SU-DHL-6 (cell line): Measurements from ENCODE around the gene KAZN.

Experiments
- CTCF ChIP-seq: fragments of 200-600 bp; sonication (generic); IDR thresholded peaks from one replicate; pipeline ENCODE4 v1.5.1; 2017; ENCODE audit warnings: antibody characterized with exemption, mild to moderate bottlenecking, low read length, moderate library complexity; ENCODE audit not compliant: insufficient read depth, poor library complexity, severe bottlenecking
- EZH2phosphoT487 ChIP-seq: fragments of 200-600 bp; sonication (generic), shearing (Covaris generic); conservative IDR thresholded peaks from 2 replicates; pipeline ENCODE4 v1.6.1; 2018; ENCODE audit warnings: mild to moderate bottlenecking, antibody characterized with exemption, low read length, moderate library complexity, mixed read lengths

DNA sequence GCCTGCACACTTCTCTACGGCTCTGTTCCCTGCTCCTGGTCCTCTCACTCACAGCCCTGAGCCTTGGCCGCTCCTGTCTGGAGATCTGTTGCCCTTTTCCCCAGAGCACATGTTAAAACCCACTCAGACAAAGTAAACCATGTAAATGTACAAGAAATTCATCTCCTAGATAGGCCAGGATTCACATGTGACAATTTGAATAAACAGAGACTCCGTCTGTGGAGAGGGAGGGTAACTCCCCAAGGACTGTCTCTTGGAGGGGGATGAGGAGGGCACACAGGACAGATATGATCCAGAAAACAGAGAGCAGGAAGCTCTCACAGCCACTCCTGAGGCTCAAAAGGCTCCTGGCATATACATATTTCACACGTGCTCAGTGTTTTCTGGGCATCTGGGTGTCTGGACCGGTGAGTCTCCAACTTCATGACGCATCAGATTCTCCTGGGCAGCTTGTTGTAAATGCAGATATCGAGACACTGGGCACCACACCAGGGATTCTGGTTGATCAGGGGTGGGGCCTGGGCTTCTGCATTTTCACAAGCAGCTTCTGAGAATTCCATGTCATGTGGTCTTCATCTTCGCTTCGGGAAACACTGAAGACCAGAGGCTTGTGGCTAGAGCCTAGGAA lies 6.4 kb upstream of the KAZN start:
- TF ChIP-seq CTCF (no peak), EZH2phosphoT487 (no peak)
